ENCODE data around the gene HNRNPUL1.

HNRNPUL1 gene

GRCh38 chr19:41309180-41310032 is 45.2 kb downstream of the HNRNPUL1 start:
- DNase-seq = no peak

GRCh38 chr19:41310033-41310831 is 46.1 kb downstream of the HNRNPUL1 start, which contains the start of gene CCDC97:
Gene CCDC97, plus strand, starts transcription at chr19:41310172. Its CDS starts 139 bp downstream, at chr19:41310311.
- DNase-seq = peak; percentile 70

DNA sequence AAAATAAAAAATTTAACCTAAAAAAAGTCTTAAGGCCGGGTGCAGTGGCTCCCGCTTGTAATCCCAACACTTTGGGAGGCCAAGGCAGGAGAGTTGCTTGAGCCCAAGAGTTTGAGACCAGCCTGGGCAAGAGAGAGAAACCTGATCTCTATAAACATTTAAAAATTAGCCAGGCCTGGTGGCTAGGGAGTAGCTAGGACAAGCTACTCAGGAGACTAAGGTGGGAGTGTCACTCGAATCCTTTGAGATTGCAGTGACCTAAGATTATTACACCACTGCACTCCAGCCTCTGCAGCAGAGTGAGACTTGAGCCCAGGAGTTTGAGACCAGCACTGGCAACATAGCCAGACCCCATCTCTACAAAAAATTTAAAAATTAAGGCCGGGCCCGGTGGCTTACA is 46.9 kb downstream of the HNRNPUL1 start:
- DNase-seq = peak; percentile 1

DNA sequence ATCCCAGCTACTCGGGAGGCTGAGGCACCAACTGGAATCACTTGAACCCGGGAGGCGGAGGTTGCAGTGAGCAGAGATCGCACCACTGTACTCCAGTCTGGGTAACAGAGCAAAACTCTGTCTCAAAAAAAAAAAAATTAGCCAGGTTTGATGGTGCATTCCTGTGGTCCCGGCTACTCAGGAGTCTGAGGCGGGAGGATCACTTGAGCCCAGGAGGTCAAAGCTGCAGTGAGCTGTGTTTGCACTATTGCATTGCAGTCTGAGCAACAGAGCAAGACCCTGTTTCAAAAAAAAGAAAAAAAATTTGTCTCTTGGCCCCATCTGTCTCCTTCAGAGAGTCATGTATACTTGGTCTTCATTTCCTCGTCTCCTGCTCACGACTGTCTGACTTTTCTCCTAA is 47.4 kb downstream of the HNRNPUL1 start:
- no peak for DNase-seq

DNA sequence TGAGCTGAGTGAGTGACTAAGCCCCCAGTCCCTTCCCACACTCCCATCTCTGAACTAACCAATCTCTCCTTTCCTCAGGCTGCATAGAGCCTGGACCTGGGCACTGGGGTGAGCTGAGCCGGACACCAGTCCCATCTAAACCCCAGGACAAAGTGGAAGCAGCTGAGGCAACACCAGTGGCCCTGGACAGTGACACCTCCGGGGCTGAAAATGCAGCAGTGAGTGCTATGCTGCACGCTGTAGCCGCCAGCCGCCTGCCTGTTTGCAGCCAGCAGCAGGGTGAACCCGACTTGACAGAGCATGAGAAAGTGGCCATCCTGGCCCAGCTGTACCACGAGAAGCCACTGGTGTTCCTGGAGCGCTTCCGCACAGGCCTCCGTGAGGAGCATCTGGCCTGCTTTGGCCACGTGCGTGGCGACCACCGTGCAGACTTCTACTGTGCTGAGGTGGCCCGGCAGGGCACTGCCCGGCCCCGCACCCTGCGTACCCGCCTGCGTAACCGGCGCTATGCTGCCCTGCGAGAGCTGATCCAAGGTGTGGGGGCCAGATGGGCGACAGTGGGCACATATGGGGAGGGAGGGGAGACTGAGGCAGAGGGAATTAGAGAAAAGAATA is 52.2 kb downstream of the HNRNPUL1 start:
- no peak for DNase-seq

GRCh38 chr19:41318696-41319499 is 54.7 kb downstream of the HNRNPUL1 start:
- no peak for DNase-seq

DNA sequence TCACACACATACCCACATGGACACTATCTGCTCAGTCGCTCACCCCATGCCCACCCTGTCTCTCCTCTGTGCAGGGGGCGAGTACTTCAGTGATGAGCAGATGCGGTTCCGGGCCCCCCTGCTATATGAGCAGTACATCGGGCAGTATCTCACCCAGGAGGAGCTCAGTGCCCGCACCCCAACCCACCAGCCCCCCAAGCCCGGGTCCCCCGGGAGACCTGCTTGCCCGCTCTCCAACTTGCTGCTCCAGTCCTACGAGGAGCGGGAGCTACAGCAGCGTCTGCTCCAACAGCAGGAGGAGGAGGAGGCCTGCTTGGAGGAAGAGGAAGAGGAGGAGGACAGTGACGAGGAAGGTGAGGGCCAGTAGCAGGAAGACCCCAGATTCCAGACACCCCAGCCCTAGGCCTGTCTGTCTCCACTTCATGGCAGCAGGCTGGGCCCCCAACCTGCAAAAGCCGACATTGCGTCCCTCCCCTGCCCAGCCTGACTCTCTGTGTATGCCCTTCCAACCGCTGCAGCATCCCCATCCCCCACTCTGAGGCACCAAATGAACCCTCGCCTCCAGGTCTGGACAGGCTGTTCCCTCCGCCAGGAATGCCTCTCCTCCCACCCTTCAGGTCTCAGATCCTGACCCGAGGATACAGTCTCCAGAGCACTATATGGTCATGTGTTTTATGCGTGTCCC is 55.5 kb downstream of the HNRNPUL1 start:
- no peak for DNase-seq

DNA sequence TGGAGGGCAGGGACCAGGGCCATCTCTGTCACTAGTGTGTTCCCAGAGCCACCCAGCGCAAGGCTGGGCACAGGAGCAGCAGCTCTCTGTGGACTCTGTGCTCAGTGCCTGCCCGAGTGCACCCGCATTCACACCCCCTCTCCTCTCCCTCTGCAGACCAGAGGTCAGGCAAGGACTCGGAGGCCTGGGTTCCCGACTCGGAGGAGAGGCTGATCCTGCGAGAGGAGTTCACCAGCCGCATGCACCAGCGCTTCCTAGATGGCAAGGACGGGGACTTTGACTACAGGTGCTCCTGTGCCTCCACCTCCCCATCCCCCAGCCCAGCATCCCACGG is 56.0 kb downstream of the HNRNPUL1 start:
- DNase-seq = no peak

- DNase-seq = no peak
Measured at GRCh38 chr19:41320568-41320967, 56.4 kb downstream of the HNRNPUL1 start.

GRCh38 chr19:41321204-41321599 is 57.0 kb downstream of the HNRNPUL1 start:
- DNase-seq = no peak

- peak; percentile 28 for DNase-seq
Measured at GRCh38 chr19:41321600-41322270, 57.6 kb downstream of the HNRNPUL1 start.

- no peak for DNase-seq
Measured at GRCh38 chr19:41322451-41322850, 58.3 kb downstream of the HNRNPUL1 start.

GRCh38 chr19:41323023-41323422 is 58.9 kb downstream of the HNRNPUL1 start:
- DNase-seq = no peak

GRCh38 chr19:41323430-41324125 is 59.4 kb downstream of the HNRNPUL1 start:
- DNase-seq = peak; percentile 68

DNA sequence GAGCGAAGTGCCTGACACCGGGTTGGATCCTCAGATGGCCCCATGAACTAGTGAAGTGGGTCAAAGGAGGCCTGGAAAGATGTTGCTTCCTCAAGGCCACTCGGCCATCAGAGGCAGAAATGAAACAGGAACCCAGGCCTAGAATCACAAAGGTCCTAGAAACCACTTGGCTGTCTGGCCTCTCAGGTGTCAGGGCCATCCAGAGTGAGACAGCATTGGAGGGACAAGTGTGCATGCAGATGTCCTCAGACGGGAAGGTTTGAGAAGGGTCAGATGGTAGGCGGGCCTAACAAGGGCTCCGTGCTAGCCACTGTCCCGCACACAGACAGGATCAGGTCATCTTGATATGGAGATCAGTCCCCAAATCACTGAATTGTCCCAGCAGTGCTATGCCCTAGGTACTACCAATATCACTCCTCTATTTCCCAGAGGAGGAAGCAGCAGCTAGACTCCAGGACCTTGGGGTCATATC is 60.1 kb downstream of the HNRNPUL1 start:
- no peak for DNase-seq

- DNase-seq = peak; percentile 66
Measured at GRCh38 chr19:41324921-41325639, 60.9 kb downstream of the HNRNPUL1 start.

DNA sequence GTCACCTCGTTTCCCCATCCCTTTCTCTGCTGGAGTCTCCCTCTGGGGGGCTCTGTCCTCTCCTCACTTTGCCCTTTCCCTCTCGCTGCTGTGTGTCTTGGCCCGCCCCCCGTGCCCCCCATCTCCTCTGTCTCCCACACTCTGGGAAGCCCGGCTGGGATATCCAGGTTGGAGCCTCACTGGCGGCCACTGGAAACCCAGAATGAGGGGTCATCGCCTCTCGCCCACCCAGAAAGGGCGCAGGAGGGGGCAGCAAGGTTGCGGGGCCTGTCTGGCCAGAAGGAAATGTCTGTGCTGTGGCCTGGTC is 61.4 kb downstream of the HNRNPUL1 start:
- no peak for DNase-seq

- DNase-seq = peak; percentile 72
Measured at GRCh38 chr19:41325947-41326706, 62.0 kb downstream of the HNRNPUL1 start.

DNA sequence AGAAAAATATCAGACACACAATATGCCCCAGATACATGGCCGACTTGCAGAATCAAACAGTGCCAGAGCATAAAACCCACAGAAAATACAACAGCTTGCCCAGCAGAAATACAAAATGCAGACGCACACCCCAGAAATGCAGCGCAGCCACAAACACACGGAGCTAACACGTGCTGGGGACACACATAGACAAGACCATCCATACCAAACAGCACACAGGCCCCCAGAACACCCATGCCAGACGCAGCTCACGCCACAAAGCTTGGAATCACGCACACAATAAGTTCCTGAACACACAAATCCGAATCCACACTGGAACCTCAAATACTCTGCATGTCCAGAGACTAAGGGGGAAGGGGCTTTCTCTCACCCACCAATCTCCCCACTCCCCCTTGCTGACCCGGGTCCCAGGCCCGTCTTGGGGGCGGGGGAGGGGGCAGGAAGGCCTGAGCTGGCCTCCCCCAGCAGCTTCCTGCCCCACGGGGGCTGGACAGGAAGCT is 63.0 kb downstream of the HNRNPUL1 start:
- DNase-seq = no peak

Measured in kidney glomerular epithelial cell (primary cell).